UCSD-AML1 (cell line): Measurements from ENCODE around the gene B4GALNT2.
A peak's percentile ranks its signal among the peaks of the same experiment; 100 is the strongest.
"Not testable (repeated sequence)": the region's sequence is repeated elsewhere in the genome, so short reads cannot be mapped to it uniquely, and the experiment has no call there.

ENCODE experiments used
- DNase-seq: peaks from one replicate; lab custom pipeline; 2025; ENCODE audit not compliant: unreplicated experiment; lab: John Stamatoyannopoulos, UW

The B4GALNT2 gene

GRCh38 chr17:49180303-49180702, 47.7 kb downstream of the B4GALNT2 start:
- peak; percentile 69 for DNase-seq

- DNase-seq = peak; percentile 31
These were observed 48.5 kb downstream of the B4GALNT2 start for GRCh38 chr17:49180998-49181635.

GRCh38 chr17:49183341-49183740, 50.8 kb downstream of the B4GALNT2 start:
- DNase-seq = no peak

GRCh38 chr17:49183801-49184200, 51.2 kb downstream of the B4GALNT2 start:
- no peak for DNase-seq

- DNase-seq = not testable (repeated sequence)
These were observed 52.0 kb downstream of the B4GALNT2 start for GRCh38 chr17:49184522-49184921.

- DNase-seq = not testable (repeated sequence)
These were observed 52.8 kb downstream of the B4GALNT2 start for GRCh38 chr17:49185381-49185780.

- DNase-seq = no peak
These were observed 54.7 kb downstream of the B4GALNT2 start for GRCh38 chr17:49187301-49187700.

- DNase-seq = no peak
These were observed 58.4 kb downstream of the B4GALNT2 start for GRCh38 chr17:49190932-49191331.

- DNase-seq = no peak
These were observed 58.9 kb downstream of the B4GALNT2 start for GRCh38 chr17:49191409-49191916.

- peak; percentile 97 for DNase-seq
These were observed 59.6 kb downstream of the B4GALNT2 start for GRCh38 chr17:49191917-49192741.

GRCh38 chr17:49193513-49194296, 61.1 kb downstream of the B4GALNT2 start:
- DNase-seq = peak; percentile 38

GRCh38 chr17:49194297-49194607, 61.7 kb downstream of the B4GALNT2 start:
- no peak for DNase-seq

GRCh38 chr17:49195751-49196150, 63.2 kb downstream of the B4GALNT2 start:
- no peak for DNase-seq

GRCh38 chr17:49196520-49196919, 64.0 kb downstream of the B4GALNT2 start:
- DNase-seq = no peak

GRCh38 chr17:49197346-49197998, 64.9 kb downstream of the B4GALNT2 start:
- DNase-seq = no peak

GRCh38 chr17:49198211-49198610, 65.6 kb downstream of the B4GALNT2 start:
- no peak for DNase-seq

- no peak for DNase-seq
These were observed 68.0 kb downstream of the B4GALNT2 start for GRCh38 chr17:49200423-49201083.

- no peak for DNase-seq
These were observed 68.9 kb downstream of the B4GALNT2 start for GRCh38 chr17:49201481-49201927.

GRCh38 chr17:49203796-49204195, 71.2 kb downstream of the B4GALNT2 start:
- DNase-seq = no peak

GRCh38 chr17:49204516-49204915, 71.9 kb downstream of the B4GALNT2 start:
- DNase-seq = no peak
